ENCODE data around the gene TMEM213. TPM values are rescaled to one million over a fixed set of nuclear protein-coding genes. Genes with fewer than 3 reads are reported as not detected.
A peak's percentile ranks its signal among the peaks of the same experiment; 100 is the strongest.

TMEM213 gene
- total and polyA plus RNA-seq, 9 of the 15 experiments (the other 6 are each of a cell fraction or from before 2014, with no cell fraction given), result not detected

GRCh38 chr7:138852469-138852868, 54.7 kb downstream of the TMEM213 start:
- CTCF ChIA-PET (ENCODE audit: low intra/inter-chr PET ratio), result no interaction called here
- intact Hi-C loops (cut with micrococcal nuclease) (no loop called here), in situ Hi-C loops (cut with MboI) (no loop called here)
- no TSS peak for BruUV-seq (replicated peaks)
- Histone ChIP-seq H3K4me3 (no peak overlapping the region), H3K79me2 (ENCODE audit: control insufficient read depth, insufficient read depth, low read length) (no peaks in the 10 kb centered on the region), H3K27me3 (ENCODE audit: control insufficient read depth in 2 of 2, insufficient read depth in 2 of 2, low read length in 2 of 2) (peaks cover 30 to 37% of the 10 kb centered on the region in 2 experiments), H3K36me3 (ENCODE audit: control insufficient read depth, insufficient read depth, low read length) (no peaks in the 10 kb centered on the region), H3K9me1 (ENCODE audit: control insufficient read depth, insufficient read depth, low read length) (no peaks in the 10 kb centered on the region), H4K20me1 (replicated peaks; ENCODE audit: control insufficient read depth, insufficient read depth, low read length) (no peaks in the 10 kb centered on the region), H3K4me1 (replicated peaks in 1 of 2; ENCODE audit: control insufficient read depth in 2 of 2, insufficient read depth in 2 of 2, low read length in 2 of 2) (no peaks in the 10 kb centered on the region), H3K9me3 (replicated peaks; ENCODE audit: control insufficient read depth, insufficient read depth, low read depth, low read length) (no peaks in the 10 kb centered on the region), H3K4me2 (ENCODE audit: insufficient read depth, low read length) (no peak overlapping the region), H2AFZ (ENCODE audit: low read depth, low read length) (no peak overlapping the region), H3K27ac (ENCODE audit: extremely low read depth, low read depth, low read length) (no peak overlapping the region), H3K9ac (ENCODE audit: insufficient read depth in 1 of 2, low read depth in 2 of 2, low read length in 2 of 2) (no peak overlapping the region)
- FAIRE-seq, result no peak
- TF ChIP-seq ID3 (CRISPR knock-in tag; IDR thresholded peaks at IDR 0.05), result no peak
- TF ChIP-seq ID3 (tag; IDR thresholded peaks at IDR 0.05), result peak; percentile 88
- TF ChIP-seq CREBBP (IDR thresholded peaks at IDR 0.05; ENCODE audit: low read depth, low read length), result no peak
- TF ChIP-seq EGR1 (conservative IDR thresholded peaks at IDR 0.05), result no peak
- no peak for TF ChIP-seq ZFPM2 (CRISPR knock-in tag; IDR thresholded peaks at IDR 0.05)
- TF ChIP-seq BACH1 (tag; IDR thresholded peaks at IDR 0.05), result no peak
- no peak for TF ChIP-seq E2F5 (CRISPR knock-in tag; IDR thresholded peaks at IDR 0.05)
- TF ChIP-seq ZNF253 (CRISPR knock-in tag; conservative IDR thresholded peaks at IDR 0.05), result no peak
- peak; percentile 31; the same call in 1 of the 2 replicates for TF ChIP-seq TCF3 (CRISPR knock-in tag; IDR thresholded peaks at IDR 0.05)
- TF ChIP-seq POLR3A (IDR thresholded peaks at IDR 0.05; ENCODE audit: borderline replicate concordance, extremely low read depth, insufficient read depth, insufficient read length), result no peak
- no peak for TF ChIP-seq FOXJ3 (CRISPR knock-in tag; IDR thresholded peaks at IDR 0.05)
- ATAC-seq, result no peak
- POLR2A ChIA-PET, result no interaction called here
- 5% methylated on average over 5 of the region's 5 CpGs for WGBS (ENCODE audit: insufficient coverage, low coverage, missing lambda C conversion rate)
- no peak for DNase-seq (ENCODE audit: extremely low read depth in 1 of 4, low spot score in 3 of 4)
